ENCODE data around the gene PIP5K1C.

The PIP5K1C gene

DNA sequence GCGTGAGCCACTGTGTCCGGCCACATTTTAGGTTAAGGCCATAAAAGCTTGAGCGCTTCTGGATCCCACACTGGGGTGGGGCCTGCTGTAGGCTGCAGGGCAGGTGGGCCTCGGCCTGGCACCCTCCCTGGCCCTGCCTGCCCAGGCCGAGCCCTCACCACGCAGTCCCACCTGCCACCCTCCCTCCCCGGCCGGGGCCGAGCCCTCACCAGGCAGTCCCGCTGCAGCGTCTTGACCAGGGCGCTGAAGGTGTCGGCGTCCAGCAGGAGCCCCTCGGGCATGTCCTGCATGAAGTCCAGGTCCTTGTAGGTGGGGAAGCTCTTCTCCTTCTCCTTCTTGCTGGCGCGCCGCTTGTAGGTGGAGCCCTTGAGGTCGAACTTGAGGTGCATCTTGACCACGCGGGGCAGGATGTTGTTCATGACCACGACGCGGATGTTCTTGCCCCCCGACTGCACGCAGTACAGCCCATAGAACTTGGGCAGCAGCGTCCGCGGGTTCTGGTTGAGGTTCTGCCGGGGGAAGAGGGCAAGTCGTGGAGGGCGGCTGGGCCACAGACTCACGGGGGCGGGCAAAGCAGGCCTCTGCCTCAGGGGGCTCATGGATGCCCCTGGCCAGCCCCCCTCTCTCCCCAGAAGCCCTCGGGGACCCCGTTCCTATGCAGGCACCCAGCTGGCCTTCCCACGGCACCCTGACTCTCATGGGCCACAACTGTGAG is 47.0 kb downstream of the PIP5K1C start:
- H3K27me3 ChIP-seq (ENCODE audit: insufficient read depth, poor library complexity, severe bottlenecking): no peaks in the 10 kb centered on the region
- no peaks in the 10 kb centered on the region for H3K9me3 ChIP-seq (ENCODE audit: severe bottlenecking)
- peaks cover 9% of the 10 kb centered on the region; the same call in 1 of the 2 replicates for H3K36me3 ChIP-seq (ENCODE audit: low read depth)
- no peak overlapping the region for H3K4me3 ChIP-seq (ENCODE audit: severe bottlenecking)
- H3K27ac ChIP-seq (ENCODE audit: poor library complexity, severe bottlenecking): no peak overlapping the region
- ATAC-seq (ENCODE audit: low read depth): no peak
- no peak for DNase-seq (ENCODE audit: low spot score)
- TF ChIP-seq, protein P1, sequence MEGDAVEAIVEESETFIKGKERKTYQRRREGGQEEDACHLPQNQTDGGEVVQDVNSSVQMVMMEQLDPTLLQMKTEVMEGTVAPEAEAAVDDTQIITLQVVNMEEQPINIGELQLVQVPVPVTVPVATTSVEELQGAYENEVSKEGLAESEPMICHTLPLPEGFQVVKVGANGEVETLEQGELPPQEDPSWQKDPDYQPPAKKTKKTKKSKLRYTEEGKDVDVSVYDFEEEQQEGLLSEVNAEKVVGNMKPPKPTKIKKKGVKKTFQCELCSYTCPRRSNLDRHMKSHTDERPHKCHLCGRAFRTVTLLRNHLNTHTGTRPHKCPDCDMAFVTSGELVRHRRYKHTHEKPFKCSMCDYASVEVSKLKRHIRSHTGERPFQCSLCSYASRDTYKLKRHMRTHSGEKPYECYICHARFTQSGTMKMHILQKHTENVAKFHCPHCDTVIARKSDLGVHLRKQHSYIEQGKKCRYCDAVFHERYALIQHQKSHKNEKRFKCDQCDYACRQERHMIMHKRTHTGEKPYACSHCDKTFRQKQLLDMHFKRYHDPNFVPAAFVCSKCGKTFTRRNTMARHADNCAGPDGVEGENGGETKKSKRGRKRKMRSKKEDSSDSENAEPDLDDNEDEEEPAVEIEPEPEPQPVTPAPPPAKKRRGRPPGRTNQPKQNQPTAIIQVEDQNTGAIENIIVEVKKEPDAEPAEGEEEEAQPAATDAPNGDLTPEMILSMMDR (IDR thresholded peaks at IDR 0.05; ENCODE audit: poor library complexity, severe bottlenecking): no peak
- H3K4me1 ChIP-seq (ENCODE audit: insufficient read depth, poor library complexity, severe bottlenecking): peaks cover 11% of the 10 kb centered on the region

DNA sequence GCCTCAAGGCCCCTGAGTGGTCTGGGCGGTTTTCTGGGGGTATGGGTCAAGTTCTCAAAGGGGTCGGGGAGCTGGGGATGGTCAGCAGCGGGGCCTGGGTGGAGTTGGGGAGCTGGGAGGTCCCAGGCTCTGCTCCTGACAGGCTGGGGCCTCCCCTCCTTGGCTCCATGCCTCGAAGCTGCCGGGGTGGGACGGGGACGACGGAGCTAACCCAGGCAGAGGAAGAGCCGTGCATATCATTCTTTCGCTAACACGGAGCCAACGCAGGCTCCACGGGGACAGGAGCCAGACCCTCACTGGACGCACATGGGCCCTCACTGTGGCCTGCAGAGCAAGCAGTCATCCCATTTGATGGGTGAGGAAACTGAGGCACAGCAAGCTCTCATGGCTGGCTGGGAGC is 47.8 kb downstream of the PIP5K1C start:
- no peaks in the 10 kb centered on the region for H3K9me3 ChIP-seq (ENCODE audit: severe bottlenecking)
- peaks cover 11% of the 10 kb centered on the region for H3K4me1 ChIP-seq (ENCODE audit: insufficient read depth, poor library complexity, severe bottlenecking)
- no peak for DNase-seq (ENCODE audit: low spot score)
- H3K4me3 ChIP-seq (ENCODE audit: severe bottlenecking): no peak overlapping the region
- H3K36me3 ChIP-seq (ENCODE audit: low read depth): peaks cover 9% of the 10 kb centered on the region; the same call in 1 of the 2 replicates
- TF ChIP-seq, protein P1 (IDR thresholded peaks at IDR 0.05; ENCODE audit: poor library complexity, severe bottlenecking): no peak
- H3K27me3 ChIP-seq (ENCODE audit: insufficient read depth, poor library complexity, severe bottlenecking): no peaks in the 10 kb centered on the region
- no peak overlapping the region for H3K27ac ChIP-seq (ENCODE audit: poor library complexity, severe bottlenecking)
- ATAC-seq (ENCODE audit: low read depth): no peak

DNA sequence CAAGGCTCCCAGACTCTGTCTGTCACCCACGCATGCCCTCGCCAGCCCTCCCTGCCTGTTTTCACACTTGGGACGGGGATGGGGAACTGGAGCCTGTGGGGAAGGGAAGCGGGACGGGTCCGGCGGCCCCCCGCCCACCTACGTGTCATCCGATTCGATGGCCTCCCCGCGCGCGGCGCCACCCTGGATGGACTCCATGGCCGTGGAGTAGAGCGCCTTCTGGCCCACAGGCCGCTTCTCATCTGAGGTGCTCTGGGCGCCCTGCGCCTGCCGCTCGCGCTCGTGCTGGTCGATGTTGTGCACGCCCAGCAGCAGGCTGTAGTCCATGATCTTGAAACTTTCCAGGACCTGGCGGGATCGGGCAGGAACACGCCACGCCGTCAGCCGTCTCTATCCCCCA is 48.6 kb downstream of the PIP5K1C start:
- ATAC-seq (ENCODE audit: low read depth): no peak
- Histone ChIP-seq H3K36me3 (ENCODE audit: low read depth) (peaks cover 3% of the 10 kb centered on the region; the same call in 1 of the 2 replicates), H3K27ac (ENCODE audit: poor library complexity, severe bottlenecking) (no peak overlapping the region)

DNA sequence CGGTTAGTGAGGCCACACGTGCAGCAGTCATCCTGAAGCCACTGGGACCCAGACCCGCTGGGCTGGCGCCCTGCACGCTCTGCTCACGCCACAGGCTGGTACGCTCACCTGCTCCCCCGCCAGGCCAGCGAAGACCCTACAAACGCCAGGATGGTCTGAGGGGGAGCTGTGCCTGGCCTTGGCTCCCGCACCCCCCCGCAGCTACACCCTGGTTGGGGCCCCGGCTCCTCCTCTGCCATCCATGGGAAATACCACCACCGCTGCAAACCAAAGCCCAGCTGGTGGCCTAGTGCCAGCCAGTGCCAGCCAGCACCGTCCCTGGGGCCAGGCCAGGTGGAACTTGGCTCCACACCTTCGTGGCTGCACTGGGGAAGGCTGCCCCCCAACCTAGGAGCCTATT is 50.4 kb downstream of the PIP5K1C start:
- DNase-seq (ENCODE audit: low spot score): no peak

More for the DNA sequence above, 48.6 kb downstream of the PIP5K1C start:
- DNase-seq (ENCODE audit: low spot score): no peak
- Histone ChIP-seq H3K9me3 (ENCODE audit: severe bottlenecking) (no peaks in the 10 kb centered on the region), H3K4me1 (ENCODE audit: insufficient read depth, poor library complexity, severe bottlenecking) (peaks cover 11% of the 10 kb centered on the region), H3K4me3 (ENCODE audit: severe bottlenecking) (no peak overlapping the region), H3K27me3 (ENCODE audit: insufficient read depth, poor library complexity, severe bottlenecking) (no peaks in the 10 kb centered on the region)
- TF ChIP-seq, protein P1 (IDR thresholded peaks at IDR 0.05; ENCODE audit: poor library complexity, severe bottlenecking): no peak

More for the DNA sequence above, 50.4 kb downstream of the PIP5K1C start:
- TF ChIP-seq, protein P1 (IDR thresholded peaks at IDR 0.05; ENCODE audit: poor library complexity, severe bottlenecking): no peak
- H3K4me3 ChIP-seq (ENCODE audit: severe bottlenecking): no peak overlapping the region
- no peak for ATAC-seq (ENCODE audit: low read depth)
- no peaks in the 10 kb centered on the region for H3K4me1 ChIP-seq (ENCODE audit: insufficient read depth, poor library complexity, severe bottlenecking)
- H3K9me3 ChIP-seq (ENCODE audit: severe bottlenecking): no peaks in the 10 kb centered on the region
- H3K36me3 ChIP-seq (ENCODE audit: low read depth): peaks cover 3% of the 10 kb centered on the region; the same call in 1 of the 2 replicates
- H3K27me3 ChIP-seq (ENCODE audit: insufficient read depth, poor library complexity, severe bottlenecking): no peaks in the 10 kb centered on the region
- no peak overlapping the region for H3K27ac ChIP-seq (ENCODE audit: poor library complexity, severe bottlenecking)

All from RWPE2 (cell line).